ENCODE measurements around the gene TBC1D1.

DNA sequence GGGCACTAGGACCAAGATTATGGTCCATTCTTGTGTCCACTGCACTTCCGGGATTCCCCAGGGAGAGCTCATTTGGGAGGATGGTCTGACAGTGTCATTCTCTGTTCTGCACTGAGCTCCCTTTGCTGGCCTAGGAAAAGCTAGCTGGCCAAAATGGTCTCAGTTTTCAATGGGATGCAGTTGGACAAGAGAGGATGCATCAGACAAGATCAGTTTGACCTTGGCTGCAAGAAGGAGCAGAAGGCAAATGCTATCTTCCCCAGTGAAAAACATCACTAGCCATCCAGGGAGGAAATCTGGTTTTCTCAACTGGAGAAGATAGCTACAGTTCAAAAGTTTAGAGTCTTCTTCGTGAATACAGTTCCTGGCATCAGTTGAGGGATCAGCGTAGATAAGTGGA lies 290.4 kb downstream of the TBC1D1 start:
- TF ChIP-seq POLR2A (IDR thresholded peaks at IDR 0.05; ENCODE audit: low read depth, low read length), result no peak
- TF ChIP-seq GATA2 (IDR thresholded peaks at IDR 0.05; ENCODE audit: insufficient read depth, insufficient read length, low read depth, low read length), result no peak
- TF ChIP-seq, protein P1, sequence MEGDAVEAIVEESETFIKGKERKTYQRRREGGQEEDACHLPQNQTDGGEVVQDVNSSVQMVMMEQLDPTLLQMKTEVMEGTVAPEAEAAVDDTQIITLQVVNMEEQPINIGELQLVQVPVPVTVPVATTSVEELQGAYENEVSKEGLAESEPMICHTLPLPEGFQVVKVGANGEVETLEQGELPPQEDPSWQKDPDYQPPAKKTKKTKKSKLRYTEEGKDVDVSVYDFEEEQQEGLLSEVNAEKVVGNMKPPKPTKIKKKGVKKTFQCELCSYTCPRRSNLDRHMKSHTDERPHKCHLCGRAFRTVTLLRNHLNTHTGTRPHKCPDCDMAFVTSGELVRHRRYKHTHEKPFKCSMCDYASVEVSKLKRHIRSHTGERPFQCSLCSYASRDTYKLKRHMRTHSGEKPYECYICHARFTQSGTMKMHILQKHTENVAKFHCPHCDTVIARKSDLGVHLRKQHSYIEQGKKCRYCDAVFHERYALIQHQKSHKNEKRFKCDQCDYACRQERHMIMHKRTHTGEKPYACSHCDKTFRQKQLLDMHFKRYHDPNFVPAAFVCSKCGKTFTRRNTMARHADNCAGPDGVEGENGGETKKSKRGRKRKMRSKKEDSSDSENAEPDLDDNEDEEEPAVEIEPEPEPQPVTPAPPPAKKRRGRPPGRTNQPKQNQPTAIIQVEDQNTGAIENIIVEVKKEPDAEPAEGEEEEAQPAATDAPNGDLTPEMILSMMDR (IDR thresholded peaks at IDR 0.05; ENCODE audit: extremely low read depth in 1 of 2, insufficient read depth in 1 of 2, low read depth in 1 of 2, low read length in 2 of 2), result no peak
- TF ChIP-seq POLR2AphosphoS5 (IDR thresholded peaks at IDR 0.05; ENCODE audit: insufficient read depth, low read depth, low read length), result no peak
- TF ChIP-seq EZH2 (IDR thresholded peaks at IDR 0.05; ENCODE audit: borderline replicate concordance, low read depth, low read length, severe bottlenecking), result no peak

Data from endothelial cell of umbilical vein (primary cell).